ENCODE measurements around the gene MKNK2.

The MKNK2 gene

GRCh38 chr19:2077398-2077797, 26.4 kb upstream of the MKNK2 start:
- no peak for DNase-seq
- H3K36me3 ChIP-seq = peaks cover 33% of the 10 kb centered on the region
- no peak overlapping the region for H3K27ac ChIP-seq
- no peak overlapping the region for H3K4me3 ChIP-seq (ENCODE audit: low read depth, low read length)
- H3K9me3 ChIP-seq (ENCODE audit: severe bottlenecking) = no peaks in the 10 kb centered on the region
- no peaks in the 10 kb centered on the region for H3K27me3 ChIP-seq (ENCODE audit: insufficient read depth, low read depth, severe bottlenecking)
- TF ChIP-seq CTCF (IDR thresholded peaks at IDR 0.05; ENCODE audit: low read depth, low read length) = no peak

- no peak for DNase-seq
- Histone ChIP-seq H3K27me3 (ENCODE audit: insufficient read depth, low read depth, severe bottlenecking) (no peaks in the 10 kb centered on the region), H3K4me3 (ENCODE audit: low read depth, low read length) (no peak overlapping the region), H3K27ac (no peak overlapping the region), H3K36me3 (peaks cover 41% of the 10 kb centered on the region), H3K9me3 (ENCODE audit: severe bottlenecking) (no peaks in the 10 kb centered on the region)
- no peak for TF ChIP-seq CTCF (IDR thresholded peaks at IDR 0.05; ENCODE audit: low read depth, low read length)
Measured at GRCh38 chr19:2076526-2076944, 25.5 kb upstream of the MKNK2 start.

GRCh38 chr19:2072757-2073551, 21.9 kb upstream of the MKNK2 start:
- Histone ChIP-seq H3K27ac (no peak overlapping the region), H3K4me3 (ENCODE audit: low read depth, low read length) (no peak overlapping the region), H3K36me3 (peaks cover 42% of the 10 kb centered on the region), H3K9me3 (ENCODE audit: severe bottlenecking) (no peaks in the 10 kb centered on the region), H3K27me3 (ENCODE audit: insufficient read depth, low read depth, severe bottlenecking) (no peaks in the 10 kb centered on the region)
- DNase-seq = no peak
- no peak for TF ChIP-seq CTCF (IDR thresholded peaks at IDR 0.05; ENCODE audit: low read depth, low read length)

GRCh38 chr19:2070986-2071673, 20.1 kb upstream of the MKNK2 start:
- Histone ChIP-seq H3K27ac (no peak overlapping the region), H3K4me3 (ENCODE audit: low read depth, low read length) (no peak overlapping the region), H3K9me3 (ENCODE audit: severe bottlenecking) (no peaks in the 10 kb centered on the region), H3K27me3 (ENCODE audit: insufficient read depth, low read depth, severe bottlenecking) (no peaks in the 10 kb centered on the region), H3K36me3 (peaks cover 30% of the 10 kb centered on the region)
- DNase-seq = no peak
- no peak for TF ChIP-seq CTCF (IDR thresholded peaks at IDR 0.05; ENCODE audit: low read depth, low read length)

GRCh38 chr19:2070436-2070827, 19.4 kb upstream of the MKNK2 start:
- no peak for TF ChIP-seq CTCF (IDR thresholded peaks at IDR 0.05; ENCODE audit: low read depth, low read length)
- Histone ChIP-seq H3K9me3 (ENCODE audit: severe bottlenecking) (no peaks in the 10 kb centered on the region), H3K27ac (no peak overlapping the region), H3K4me3 (ENCODE audit: low read depth, low read length) (no peak overlapping the region), H3K27me3 (ENCODE audit: insufficient read depth, low read depth, severe bottlenecking) (no peaks in the 10 kb centered on the region), H3K36me3 (peaks cover 26% of the 10 kb centered on the region)
- DNase-seq = no peak
